PFSK-1 (cell line): ENCODE results near the gene GCNT1.

Experiments used
- FOXP2 ChIP-seq: optimal IDR thresholded peaks from 2 replicates; pipeline ENCODE3; 2011; ENCODE audit warnings: borderline replicate concordance, control low read depth, inconsistent platforms; ENCODE audit not compliant: insufficient read depth; ENCODE audit errors: extremely low read length, extremely low read depth
- POLR2AphosphoS5 ChIP-seq: IDR thresholded peaks from 2 replicates; pipeline ENCODE4 v1.6.1; 2012; ENCODE audit warnings: low read depth, mild to moderate bottlenecking, control low read depth, low read length, moderate library complexity
- SIN3A ChIP-seq: IDR thresholded peaks from 2 replicates; pipeline ENCODE4 v1.6.1; 2012; ENCODE audit warnings: mild to moderate bottlenecking, low read length, moderate library complexity, borderline replicate concordance; ENCODE audit not compliant: insufficient read depth
- TF ChIP-seq, protein P1 (sequence below), 2 experiments: IDR thresholded peaks; 2 replicates each; pipeline versions ENCODE4 v1.6.1 to v1.8.0; 2011 to 2012; ENCODE audit warnings: low read depth in 2 of 2, low read length in 2 of 2, control low read depth in 1 of 2, inconsistent platforms in 1 of 2, mild to moderate bottlenecking in 1 of 2, moderate library complexity in 1 of 2; ENCODE audit not compliant: insufficient read depth in 1 of 2

GRCh38 chr9:76552751-76553455, 93.9 kb downstream of the GCNT1 start:
- no peak for TF ChIP-seq POLR2AphosphoS5
- TF ChIP-seq SIN3A: no peak
- TF ChIP-seq, protein P1, sequence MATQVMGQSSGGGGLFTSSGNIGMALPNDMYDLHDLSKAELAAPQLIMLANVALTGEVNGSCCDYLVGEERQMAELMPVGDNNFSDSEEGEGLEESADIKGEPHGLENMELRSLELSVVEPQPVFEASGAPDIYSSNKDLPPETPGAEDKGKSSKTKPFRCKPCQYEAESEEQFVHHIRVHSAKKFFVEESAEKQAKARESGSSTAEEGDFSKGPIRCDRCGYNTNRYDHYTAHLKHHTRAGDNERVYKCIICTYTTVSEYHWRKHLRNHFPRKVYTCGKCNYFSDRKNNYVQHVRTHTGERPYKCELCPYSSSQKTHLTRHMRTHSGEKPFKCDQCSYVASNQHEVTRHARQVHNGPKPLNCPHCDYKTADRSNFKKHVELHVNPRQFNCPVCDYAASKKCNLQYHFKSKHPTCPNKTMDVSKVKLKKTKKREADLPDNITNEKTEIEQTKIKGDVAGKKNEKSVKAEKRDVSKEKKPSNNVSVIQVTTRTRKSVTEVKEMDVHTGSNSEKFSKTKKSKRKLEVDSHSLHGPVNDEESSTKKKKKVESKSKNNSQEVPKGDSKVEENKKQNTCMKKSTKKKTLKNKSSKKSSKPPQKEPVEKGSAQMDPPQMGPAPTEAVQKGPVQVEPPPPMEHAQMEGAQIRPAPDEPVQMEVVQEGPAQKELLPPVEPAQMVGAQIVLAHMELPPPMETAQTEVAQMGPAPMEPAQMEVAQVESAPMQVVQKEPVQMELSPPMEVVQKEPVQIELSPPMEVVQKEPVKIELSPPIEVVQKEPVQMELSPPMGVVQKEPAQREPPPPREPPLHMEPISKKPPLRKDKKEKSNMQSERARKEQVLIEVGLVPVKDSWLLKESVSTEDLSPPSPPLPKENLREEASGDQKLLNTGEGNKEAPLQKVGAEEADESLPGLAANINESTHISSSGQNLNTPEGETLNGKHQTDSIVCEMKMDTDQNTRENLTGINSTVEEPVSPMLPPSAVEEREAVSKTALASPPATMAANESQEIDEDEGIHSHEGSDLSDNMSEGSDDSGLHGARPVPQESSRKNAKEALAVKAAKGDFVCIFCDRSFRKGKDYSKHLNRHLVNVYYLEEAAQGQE (IDR thresholded peaks at IDR 0.05; ENCODE audit: insufficient read depth in 1 of 2, low read depth in 2 of 2, low read length in 2 of 2): no peak
- TF ChIP-seq FOXP2: no peak
